ENCODE data around the gene LCP1. TPM values are rescaled to one million over a fixed set of nuclear protein-coding genes. Genes with fewer than 3 reads are reported as not detected.

Gene LCP1
- total RNA-seq, 1 donor from 2014 or later: 13.2 TPM

DNA sequence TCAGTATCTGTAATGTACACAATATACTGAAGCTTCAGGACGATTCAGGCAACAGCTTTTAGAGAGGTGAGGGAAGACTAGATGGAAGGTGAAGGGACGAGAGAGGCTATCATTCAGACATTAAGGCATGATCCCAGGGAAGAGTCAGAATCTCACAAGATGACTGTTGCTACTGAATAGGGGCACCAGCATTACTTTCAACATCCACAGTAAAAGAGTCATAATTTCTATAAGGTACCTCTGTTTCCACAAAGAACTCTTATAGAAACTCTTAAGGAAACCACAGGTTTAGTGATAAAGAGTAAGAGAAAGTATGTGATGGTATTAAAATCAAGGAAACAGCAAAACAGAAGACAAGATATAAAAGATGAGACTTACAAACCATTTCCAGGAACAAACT, 23.0 kb downstream of the LCP1 start:
- no peak for DNase-seq (ENCODE audit: low spot score)

GRCh38 chr13:46158222-46158621, 23.8 kb downstream of the LCP1 start:
- no peak for DNase-seq (ENCODE audit: low spot score)

- DNase-seq (ENCODE audit: low spot score): no peak
Observed at GRCh38 chr13:46154136-46154801, 27.7 kb downstream of the LCP1 start.

GRCh38 chr13:46152627-46153328, 29.2 kb downstream of the LCP1 start:
- DNase-seq (ENCODE audit: low spot score): no peak

DNA sequence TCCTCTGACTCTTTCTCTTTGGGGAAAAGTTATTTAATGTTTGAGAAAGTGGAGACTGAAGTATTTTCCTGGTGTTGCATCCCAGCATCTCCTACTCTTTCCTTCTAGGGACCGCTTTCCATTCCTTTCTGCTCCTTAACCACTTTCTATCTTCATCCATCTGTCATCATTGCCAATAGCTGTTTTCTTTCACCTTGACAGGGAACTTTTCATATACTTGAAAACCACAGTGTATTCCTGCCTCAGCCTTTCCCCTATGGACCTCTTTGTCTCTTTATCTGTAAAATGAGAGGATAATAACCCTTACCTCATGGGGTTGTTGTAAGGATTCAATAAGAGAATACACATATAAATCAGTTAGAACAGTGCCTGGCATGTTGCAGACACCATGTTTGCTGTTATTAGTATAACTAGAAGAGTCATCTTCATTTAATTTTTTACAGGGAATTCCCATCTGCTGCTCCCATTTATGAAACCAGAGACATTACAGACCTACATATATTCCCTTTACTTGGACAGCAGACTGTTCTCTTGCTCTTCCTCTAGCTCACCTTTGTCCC, 31.8 kb downstream of the LCP1 start:
- no peak for DNase-seq (ENCODE audit: low spot score)

DNA sequence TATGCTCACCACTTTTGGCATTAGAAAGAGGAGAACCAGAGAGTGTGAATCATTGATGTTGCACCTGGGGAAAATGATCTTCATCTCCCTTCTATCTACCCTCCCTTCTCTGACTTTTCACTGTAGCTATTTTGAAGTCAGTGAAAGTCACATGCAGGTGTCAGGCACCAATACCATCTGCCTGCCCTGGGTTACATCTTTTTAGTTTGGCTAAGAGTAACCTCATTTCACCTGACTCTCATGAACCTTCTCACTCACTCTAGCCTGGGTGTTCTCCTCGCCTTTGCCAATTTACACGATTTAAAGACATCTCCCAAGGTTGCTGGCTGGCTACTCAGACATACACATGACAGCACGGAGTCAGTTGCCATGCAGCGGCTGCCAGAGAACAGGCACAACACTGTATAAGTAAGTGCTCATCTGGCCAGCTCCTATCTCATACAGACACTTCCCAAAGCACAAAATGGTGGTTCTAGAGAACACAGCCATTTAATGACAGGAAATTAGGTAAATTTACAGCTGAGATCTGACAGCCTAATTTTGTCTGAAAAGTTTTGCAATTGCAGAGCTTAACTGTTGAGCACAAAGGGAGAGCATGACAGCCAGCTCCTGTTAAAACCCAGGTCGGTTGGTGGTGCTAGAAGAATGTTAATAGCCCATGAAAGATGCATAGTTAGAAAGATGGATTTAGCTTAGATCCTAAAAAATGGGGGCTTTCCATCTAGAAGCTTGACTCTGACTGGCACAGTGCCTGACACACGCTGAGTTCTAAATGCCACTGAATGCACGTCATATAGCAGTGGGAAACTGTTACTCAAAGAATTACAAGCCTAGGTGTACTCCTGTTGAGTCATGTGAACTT, 32.5 kb downstream of the LCP1 start:
- no peak for DNase-seq (ENCODE audit: low spot score)

DNA sequence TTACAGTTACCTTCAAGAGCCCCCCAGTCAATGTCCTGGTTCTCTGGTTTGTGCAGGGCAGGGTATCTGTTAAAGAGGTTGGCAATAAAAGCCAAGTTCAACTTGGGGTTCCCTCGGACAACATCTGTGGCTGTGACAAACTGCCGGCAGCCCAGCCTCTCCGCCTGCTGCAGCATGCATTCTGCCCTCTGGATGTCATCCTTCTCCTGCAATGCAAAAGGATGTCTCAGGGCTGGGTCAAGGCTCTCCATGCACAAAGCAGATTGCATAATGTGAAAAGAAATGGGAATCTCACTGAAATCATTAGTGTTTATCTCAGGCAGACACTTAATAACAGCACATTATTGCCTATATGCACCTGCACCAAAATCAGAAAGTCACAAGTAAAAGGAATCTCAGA, 35.1 kb downstream of the LCP1 start:
- peak; percentile 44 for DNase-seq (ENCODE audit: low spot score)

- DNase-seq (ENCODE audit: low spot score): no peak
Observed at GRCh38 chr13:46145950-46146349, 36.0 kb downstream of the LCP1 start.

DNA sequence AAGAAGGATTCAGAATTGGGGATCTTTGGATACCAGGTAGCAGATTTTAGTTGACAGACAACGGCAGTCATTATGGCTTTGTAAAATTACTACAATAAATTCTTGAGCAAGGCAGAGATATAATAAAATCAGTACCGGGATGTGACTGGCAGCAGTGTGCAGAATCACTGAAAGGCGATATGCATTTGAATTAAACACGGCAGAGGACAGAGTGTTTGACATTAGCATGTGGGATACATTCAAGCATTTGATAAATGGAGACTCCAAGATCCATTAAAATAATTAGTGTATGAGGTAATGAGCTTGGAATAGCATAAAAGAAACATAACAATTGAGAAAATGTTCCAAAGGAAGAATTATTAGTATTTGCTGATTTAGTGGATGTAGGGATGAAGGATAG, 36.8 kb downstream of the LCP1 start:
- no peak for DNase-seq (ENCODE audit: low spot score)

DNA sequence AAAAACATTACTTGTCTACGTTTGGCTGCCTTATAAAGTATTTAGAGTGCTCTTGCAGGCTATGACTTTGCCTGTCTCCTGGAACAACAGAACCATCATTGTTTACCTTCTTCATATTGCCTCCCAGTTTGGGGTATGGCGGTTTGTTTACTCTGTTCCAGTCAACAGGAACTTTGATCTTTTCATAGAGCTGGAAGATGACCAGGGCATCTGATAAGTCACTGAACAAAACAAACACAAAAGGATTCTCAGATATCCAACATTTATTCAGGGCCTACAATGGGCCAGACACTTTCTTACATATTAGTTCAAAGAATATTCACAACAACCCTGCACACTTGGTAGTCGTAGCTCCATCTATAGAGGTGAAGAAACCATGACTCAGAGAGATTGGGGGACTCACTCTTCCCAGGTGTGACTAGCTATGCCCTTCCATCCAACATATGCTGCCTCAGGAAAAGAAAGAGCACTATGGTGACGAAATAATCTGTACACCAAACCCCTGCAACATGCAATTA, 38.7 kb downstream of the LCP1 start:
- DNase-seq (ENCODE audit: low spot score): no peak

GRCh38 chr13:46142776-46143175, 39.2 kb downstream of the LCP1 start:
- DNase-seq (ENCODE audit: low spot score): no peak

DNA sequence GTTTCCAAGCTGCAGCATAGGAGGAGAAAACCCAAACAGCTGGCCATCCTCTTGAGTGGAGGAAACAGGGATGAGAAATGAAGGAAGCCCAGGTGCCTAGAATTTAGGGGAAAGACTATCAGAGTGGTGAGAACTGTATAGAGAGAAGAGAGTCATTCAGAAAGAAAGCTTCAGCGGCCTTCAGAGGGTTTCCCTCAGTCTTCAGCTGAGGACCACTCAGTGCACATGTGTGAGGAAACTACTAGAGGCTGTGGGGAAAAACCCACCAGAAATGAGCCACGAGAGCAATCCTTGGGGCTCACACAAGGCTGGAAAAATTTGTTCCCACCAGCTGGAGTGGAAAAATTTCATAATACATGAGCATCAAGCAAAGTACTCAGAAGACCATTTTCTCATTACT, 41.9 kb downstream of the LCP1 start:
- DNase-seq (ENCODE audit: low spot score): no peak

DNA sequence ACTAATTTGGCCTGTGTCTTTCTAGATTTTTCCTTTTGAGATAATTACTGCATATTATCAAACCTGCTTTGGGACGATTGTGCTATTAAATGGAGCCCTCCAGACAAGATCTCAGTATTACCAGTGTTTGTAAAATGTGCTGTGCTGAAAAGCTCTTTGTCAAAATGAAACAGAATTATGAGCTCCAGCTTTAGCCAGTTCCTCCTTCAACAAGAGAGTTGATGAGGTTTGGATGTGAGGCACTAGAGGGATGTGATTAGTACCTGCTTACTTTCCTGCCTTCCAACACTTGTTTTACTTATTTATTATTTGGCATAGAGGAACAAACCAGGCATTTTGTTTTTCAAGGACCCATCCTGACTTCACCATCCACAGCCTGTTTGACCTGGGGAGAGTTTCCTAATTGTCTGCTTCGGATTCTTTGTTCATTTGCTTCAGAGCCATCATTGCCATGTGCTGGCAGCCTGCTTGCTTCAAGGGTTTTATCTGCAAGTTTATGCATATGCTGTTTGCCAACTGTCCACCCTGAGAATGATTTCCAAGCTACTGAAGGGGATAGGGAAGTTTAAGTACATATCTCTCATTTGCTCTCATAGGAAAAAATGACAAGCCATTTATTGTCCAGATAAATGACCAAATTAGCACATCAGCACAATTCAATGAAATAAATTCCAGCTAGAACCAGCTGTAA, 44.2 kb downstream of the LCP1 start:
- DNase-seq (ENCODE audit: low spot score): no peak

- DNase-seq (ENCODE audit: low spot score): no peak
Observed at GRCh38 chr13:46136688-46137087, 45.3 kb downstream of the LCP1 start.

- DNase-seq (ENCODE audit: low spot score): peak; percentile 73
Observed at GRCh38 chr13:46134961-46135522, 46.9 kb downstream of the LCP1 start.

- no peak for DNase-seq (ENCODE audit: low spot score)
Observed at GRCh38 chr13:46134494-46134893, 47.5 kb downstream of the LCP1 start.

DNA sequence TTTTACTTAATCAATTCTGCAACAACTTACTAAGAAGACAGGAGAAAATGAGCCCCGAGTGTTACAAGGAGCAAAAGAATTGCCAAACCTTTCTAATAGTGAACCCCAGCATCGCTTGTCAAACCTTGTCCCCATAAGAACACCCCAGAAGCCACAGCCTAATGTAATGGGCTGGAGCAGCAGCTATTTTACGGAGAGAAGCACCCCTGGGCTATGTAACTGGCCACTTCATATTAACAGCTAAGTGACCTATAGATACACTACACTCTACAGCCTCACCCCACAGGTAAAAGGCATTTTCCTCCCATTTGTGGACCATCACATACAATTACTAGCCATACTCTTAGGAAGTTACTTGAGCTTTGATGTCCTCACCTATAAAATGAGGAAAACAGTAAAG, 49.9 kb downstream of the LCP1 start:
- no peak for DNase-seq (ENCODE audit: low spot score)

DNA sequence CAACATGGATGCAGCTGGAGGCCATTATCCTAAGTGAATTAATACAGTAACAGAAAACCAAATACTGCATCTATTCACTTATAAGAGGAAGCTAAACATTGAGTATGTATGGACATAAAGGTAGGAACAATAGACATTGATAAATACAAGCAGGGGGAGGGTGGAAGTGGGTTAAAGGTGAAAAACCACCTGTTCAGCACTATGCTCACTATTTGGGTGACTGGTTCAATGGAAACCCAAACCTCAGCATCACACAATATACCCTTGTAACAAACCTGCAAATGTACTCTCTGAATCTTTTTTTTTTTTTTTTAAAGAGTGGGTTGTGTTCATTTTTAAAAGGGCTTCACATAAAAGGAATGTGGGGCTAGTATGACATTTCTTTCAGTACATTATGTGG, 50.3 kb downstream of the LCP1 start:
- DNase-seq (ENCODE audit: low spot score): no peak

DNA sequence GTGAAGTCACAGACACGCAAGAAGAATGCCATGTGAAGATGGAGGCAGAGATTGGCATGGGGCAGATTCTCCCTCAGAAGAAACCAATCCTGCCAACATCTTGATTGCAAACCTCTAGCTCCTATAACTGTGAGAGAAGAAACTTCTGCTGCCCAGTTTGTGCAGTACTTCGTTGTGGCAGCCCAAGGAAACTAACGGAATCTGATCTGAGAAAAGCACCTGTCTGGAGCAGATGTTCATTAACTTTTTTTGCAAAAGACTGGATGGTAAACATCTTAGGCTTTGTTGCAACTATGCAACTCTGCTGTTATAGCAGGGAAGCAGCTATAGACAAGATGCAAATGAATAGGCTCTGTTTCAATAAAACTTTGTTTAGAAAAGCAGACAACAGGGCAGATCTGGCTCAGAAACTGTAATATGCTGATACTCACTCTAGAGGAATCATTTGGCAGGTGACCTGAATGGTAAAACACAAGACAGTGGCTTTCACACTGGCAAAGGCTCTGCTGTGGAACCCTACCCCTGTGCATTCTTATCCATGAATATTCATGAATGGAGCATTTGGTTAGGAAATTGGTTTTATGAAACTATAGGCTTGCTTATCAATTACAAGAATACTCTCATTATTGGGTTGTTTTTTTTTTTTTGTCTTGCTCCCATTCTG, 51.9 kb downstream of the LCP1 start:
- DNase-seq (ENCODE audit: low spot score): no peak

DNA sequence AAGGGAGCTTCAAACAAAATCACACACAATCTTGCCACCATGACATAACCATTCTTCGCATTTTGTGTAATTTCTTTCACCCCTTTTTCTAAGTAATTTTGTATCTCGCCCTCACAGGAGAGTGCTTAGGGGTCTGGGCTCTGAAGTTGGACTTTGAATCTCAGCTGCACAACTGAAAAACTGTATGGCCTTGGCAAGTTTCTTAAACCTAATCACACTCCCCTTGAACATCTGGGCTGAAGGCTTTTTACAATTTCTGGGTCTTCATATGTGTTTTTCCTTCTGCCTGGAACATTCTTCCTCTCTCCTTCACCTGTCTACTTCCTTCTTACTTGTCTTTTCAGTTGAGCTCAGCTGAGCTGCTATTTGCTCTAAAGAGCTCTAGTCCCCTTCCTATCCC, 52.9 kb downstream of the LCP1 start:
- DNase-seq (ENCODE audit: low spot score): no peak
